HG03521 (cell line): ENCODE measurements around the gene EMX1.

ENCODE experiments used
- ATAC-seq: cut with Tn5 transposase; IDR thresholded peaks from one replicate; pipeline ENCODE4 v1.9.1; 2021; ENCODE audit warnings: mild to moderate bottlenecking, moderate library complexity; ENCODE audit not compliant: unreplicated experiment

EMX1 gene

GRCh38 chr2:72956050-72956395 lies 38.7 kb downstream of the EMX1 start:
- no peak for ATAC-seq

GRCh38 chr2:72956936-72957335 lies 39.6 kb downstream of the EMX1 start:
- no peak for ATAC-seq

- no peak for ATAC-seq
These were observed 41.4 kb downstream of the EMX1 start for GRCh38 chr2:72958542-72959385.

- no peak for ATAC-seq
These were observed 42.2 kb downstream of the EMX1 start for GRCh38 chr2:72959554-72959953.

- no peak for ATAC-seq
These were observed 43.0 kb downstream of the EMX1 start for GRCh38 chr2:72959995-72960981.

GRCh38 chr2:72961036-72961720 lies 43.9 kb downstream of the EMX1 start:
- no peak for ATAC-seq

- no peak for ATAC-seq
These were observed 44.6 kb downstream of the EMX1 start for GRCh38 chr2:72961853-72962468.

GRCh38 chr2:72962911-72963310 lies 45.6 kb downstream of the EMX1 start:
- ATAC-seq: no peak

GRCh38 chr2:72963423-72964145 lies 46.3 kb downstream of the EMX1 start:
- no peak for ATAC-seq

GRCh38 chr2:72964146-72964525 lies 46.8 kb downstream of the EMX1 start:
- ATAC-seq: no peak

- no peak for ATAC-seq
These were observed 47.7 kb downstream of the EMX1 start for GRCh38 chr2:72965016-72965415.

GRCh38 chr2:72965770-72966450 lies 48.6 kb downstream of the EMX1 start:
- no peak for ATAC-seq

- ATAC-seq: no peak
These were observed 51.0 kb downstream of the EMX1 start for GRCh38 chr2:72968286-72968685.

GRCh38 chr2:72969706-72970105 lies 52.4 kb downstream of the EMX1 start:
- ATAC-seq: no peak

GRCh38 chr2:72971036-72971435 lies 53.7 kb downstream of the EMX1 start:
- no peak for ATAC-seq

GRCh38 chr2:72972352-72973136 lies 55.2 kb downstream of the EMX1 start:
- no peak for ATAC-seq

GRCh38 chr2:72973137-72973535 lies 55.8 kb downstream of the EMX1 start:
- ATAC-seq: no peak

GRCh38 chr2:72973566-72974435 lies 56.5 kb downstream of the EMX1 start:
- ATAC-seq: no peak
